ENCODE data around the gene KAZN. TPM values are rescaled to one million over a fixed set of nuclear protein-coding genes. Genes with fewer than 3 reads are reported as not detected.
A peak's percentile ranks its signal among the peaks of the same experiment; 100 is the strongest.

Gene KAZN
- total and polyA plus RNA-seq, 9 donors = 10.1 to 56.4 (median 27.9) TPM

- intact Hi-C loops (cut with DNase I) = loop anchor here in 3 of 4 donors (5.0 to 10.0 kb wide), 3 partner anchors 47 to 105 kb away; no protein-coding TSS in a partner anchor
- no peak for TF ChIP-seq CTCF (IDR thresholded peaks at IDR 0.05)
- TF ChIP-seq POLR2A (IDR thresholded peaks at IDR 0.05) = no peak
- TF ChIP-seq EP300 (IDR thresholded peaks at IDR 0.05) = no peak
- Histone ChIP-seq H3K36me3 (no peaks in the 10 kb centered on the region), H3K27me3 (no peaks in the 10 kb centered on the region), H3K27ac (peak overlapping the region; percentile 23 to 94), H3K4me3 (no peak overlapping the region), H3K4me1 (ENCODE audit: insufficient read depth) (peaks cover 26% of the 10 kb centered on the region), H3K9me3 (no peaks in the 10 kb centered on the region)
- WGBS, 3 donors = 79 to 84% (median 84%) methylated on average over 17 of the region's 17 CpGs
- DNase-seq = no peak
Observed at GRCh38 chr1:15157524-15158399, 559.3 kb downstream of the KAZN start.

- H3K27ac ChIP-seq = peak overlapping the region in 1 of 2 donors; percentile 55
- WGBS, 3 donors = 36 to 49% (median 42%) methylated on average over 13 of the region's 13 CpGs
- TF ChIP-seq CTCF (IDR thresholded peaks at IDR 0.05) = no peak
- no peak for TF ChIP-seq EP300 (IDR thresholded peaks at IDR 0.05)
- TF ChIP-seq POLR2A (IDR thresholded peaks at IDR 0.05) = no peak
- H3K4me1 ChIP-seq (ENCODE audit: insufficient read depth) = peaks cover 26% of the 10 kb centered on the region
- intact Hi-C loops (cut with DNase I) = loop anchor here in 3 of 4 donors (5.0 to 10.0 kb wide), 3 partner anchors 46 to 104 kb away; no protein-coding TSS in a partner anchor
- H3K36me3 ChIP-seq = no peaks in the 10 kb centered on the region
- no peaks in the 10 kb centered on the region for H3K27me3 ChIP-seq
- no peaks in the 10 kb centered on the region for H3K9me3 ChIP-seq
- DNase-seq = peak in 2 of 5 donors; percentile 47 to 48
- H3K4me3 ChIP-seq = no peak overlapping the region
Observed at GRCh38 chr1:15158506-15159165, 560.2 kb downstream of the KAZN start.

GRCh38 chr1:15159166-15159555 lies 560.7 kb downstream of the KAZN start:
- intact Hi-C loops (cut with DNase I) = loop anchor here in 3 of 4 donors (5.0 to 10.0 kb wide), 3 partner anchors 46 to 103 kb away; no protein-coding TSS in a partner anchor
- H3K9me3 ChIP-seq = no peaks in the 10 kb centered on the region
- no peaks in the 10 kb centered on the region for H3K36me3 ChIP-seq
- 21 to 30% (median 24%) methylated on average over 7 of the region's 7 CpGs for WGBS, 3 donors
- no peak overlapping the region for H3K4me3 ChIP-seq
- H3K4me1 ChIP-seq (ENCODE audit: insufficient read depth) = peaks cover 26% of the 10 kb centered on the region
- no peak for DNase-seq
- TF ChIP-seq CTCF (IDR thresholded peaks at IDR 0.05) = no peak
- TF ChIP-seq EP300 (IDR thresholded peaks at IDR 0.05) = no peak
- no peaks in the 10 kb centered on the region for H3K27me3 ChIP-seq
- peak overlapping the region in 1 of 2 donors; percentile 55 for H3K27ac ChIP-seq

- no peaks in the 10 kb centered on the region for H3K36me3 ChIP-seq
- H3K9me3 ChIP-seq = no peaks in the 10 kb centered on the region
- TF ChIP-seq POLR2A (IDR thresholded peaks at IDR 0.05) (no peak), EP300 (IDR thresholded peaks at IDR 0.05) (no peak), CTCF (IDR thresholded peaks at IDR 0.05) (no peak)
- DNase-seq = no peak
- H3K4me3 ChIP-seq = no peak overlapping the region
- intact Hi-C loops (cut with DNase I) = no loop called here
- no peaks in the 10 kb centered on the region for H3K27me3 ChIP-seq
- H3K4me1 ChIP-seq (ENCODE audit: insufficient read depth) = peaks cover 21% of the 10 kb centered on the region
- 32 to 49% (median 41%) methylated on average over 8 of the region's 8 CpGs for WGBS, 3 donors
- H3K27ac ChIP-seq = no peak overlapping the region
Observed at GRCh38 chr1:15160626-15161025, 562.1 kb downstream of the KAZN start.
